SIG-M5 treated with dmso at 0.1 percent for 504 hours (cell line): ENCODE data around the gene TH.
"Not testable (repeated sequence)": the region's sequence is repeated elsewhere in the genome, so short reads cannot be mapped to it uniquely, and the experiment has no call there.

ENCODE experiments used
- DNase-seq: peaks from one replicate; lab custom pipeline; 2025; ENCODE audit not compliant: unreplicated experiment; lab: John Stamatoyannopoulos, UW

TH gene

DNA sequence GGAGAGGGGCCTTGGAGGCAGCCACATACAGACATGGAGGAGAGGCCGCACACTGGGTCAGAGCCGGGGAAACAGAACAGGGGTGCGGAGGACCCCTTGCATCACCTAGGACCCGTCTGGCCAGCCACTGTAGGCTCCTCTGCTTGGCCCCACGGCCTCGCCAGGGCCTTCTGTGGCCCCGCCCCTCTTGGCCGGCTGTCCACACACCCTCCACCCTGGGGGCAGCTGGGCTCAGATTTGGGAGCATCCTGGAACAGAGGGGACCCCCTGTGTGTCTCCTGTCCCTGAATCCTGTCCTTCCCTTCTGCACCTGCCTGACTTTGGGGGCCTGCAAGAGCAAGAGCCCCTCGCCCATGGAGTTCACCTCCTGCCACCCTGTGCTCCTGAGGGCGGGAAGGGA lies 7.9 kb upstream of the TH start:
- no peak for DNase-seq

- DNase-seq = no peak
These were observed 7.4 kb upstream of the TH start for GRCh38 chr11:2178906-2179494.

DNA sequence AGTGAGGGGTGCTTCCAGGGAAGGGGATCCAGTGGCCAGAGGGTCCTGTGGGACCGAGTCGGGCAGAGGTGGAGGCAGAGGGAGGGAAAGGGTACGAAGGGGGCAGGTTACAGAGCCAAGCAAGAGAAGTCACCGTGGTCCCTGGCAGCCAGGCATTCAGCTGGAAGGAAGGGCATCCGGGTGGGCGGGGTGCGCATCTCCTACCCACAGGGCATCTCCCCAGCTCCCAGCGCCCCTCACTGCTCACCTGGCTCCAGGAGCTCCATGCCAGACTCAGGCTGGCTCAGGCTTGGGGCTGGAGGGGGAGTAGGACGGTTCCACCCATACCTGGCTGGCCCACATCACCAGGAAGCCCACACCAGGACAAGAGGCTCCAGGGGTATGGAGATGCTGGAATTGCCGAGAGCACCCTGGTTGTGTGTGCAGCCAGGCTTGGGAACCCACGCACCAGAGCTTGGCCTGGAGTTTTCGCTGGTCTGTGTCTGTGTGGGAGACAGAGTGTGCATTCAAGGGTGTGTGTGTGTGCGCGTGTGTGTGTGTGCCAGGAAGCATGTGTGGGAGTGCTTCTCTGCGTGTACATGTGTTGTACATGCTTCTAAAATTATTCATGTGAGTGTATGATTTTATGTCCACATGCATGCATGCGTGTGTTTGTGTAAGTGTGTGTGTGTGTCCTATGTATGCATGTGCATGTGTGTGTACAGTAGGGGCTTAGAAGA lies 6.6 kb upstream of the TH start:
- DNase-seq = not testable (repeated sequence)

GRCh38 chr11:2177076-2177475 lies 5.5 kb upstream of the TH start:
- no peak for DNase-seq

- no peak for DNase-seq
These were observed 4.8 kb upstream of the TH start for GRCh38 chr11:2176389-2176900.

GRCh38 chr11:2175659-2176058 lies 4.0 kb upstream of the TH start:
- no peak for DNase-seq

DNA sequence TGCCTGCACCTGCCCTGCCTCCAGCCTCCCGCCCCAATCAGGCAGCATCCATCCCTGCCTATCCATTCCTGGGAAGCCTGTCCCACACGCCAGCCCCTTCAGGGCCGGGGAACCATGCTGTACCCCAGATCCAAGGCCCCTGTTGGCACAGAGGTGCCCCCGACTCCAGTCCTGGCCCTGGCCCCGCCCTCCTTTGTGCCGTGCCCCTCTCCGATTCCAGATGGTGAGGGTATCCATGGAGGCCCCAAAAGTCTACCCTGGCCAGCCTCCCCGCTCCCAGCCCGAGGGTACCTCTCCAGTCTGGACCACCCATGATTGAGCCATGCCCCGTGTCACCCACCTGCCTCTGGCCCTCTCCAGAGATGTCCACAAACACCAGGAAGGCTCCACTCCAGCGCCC lies 2.7 kb upstream of the TH start:
- no peak for DNase-seq

DNA sequence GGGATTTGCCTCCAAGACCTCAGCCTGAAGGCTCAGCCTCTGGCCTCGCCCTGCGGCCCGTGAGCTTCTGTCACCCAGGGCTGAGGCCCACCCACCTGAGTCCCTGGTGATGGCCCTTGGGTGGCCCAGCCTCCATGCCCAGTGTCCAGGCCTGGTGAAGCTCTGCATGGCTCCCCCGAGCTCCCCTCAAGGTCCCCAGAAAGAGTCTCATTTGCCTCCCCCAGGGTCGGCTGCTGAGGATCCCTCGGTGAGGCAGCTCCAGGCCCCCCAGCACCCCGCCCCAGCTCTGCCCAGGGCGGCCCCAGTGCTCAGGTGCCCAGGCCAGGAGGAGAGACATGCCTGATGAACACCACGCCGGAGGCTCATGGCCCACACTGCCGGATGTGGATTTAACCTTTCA lies 2.1 kb upstream of the TH start:
- no peak for DNase-seq

- no peak for DNase-seq
These were observed 1.6 kb upstream of the TH start for GRCh38 chr11:2173150-2173693.

GRCh38 chr11:2172676-2173075 lies 1.1 kb upstream of the TH start:
- DNase-seq = no peak

DNA sequence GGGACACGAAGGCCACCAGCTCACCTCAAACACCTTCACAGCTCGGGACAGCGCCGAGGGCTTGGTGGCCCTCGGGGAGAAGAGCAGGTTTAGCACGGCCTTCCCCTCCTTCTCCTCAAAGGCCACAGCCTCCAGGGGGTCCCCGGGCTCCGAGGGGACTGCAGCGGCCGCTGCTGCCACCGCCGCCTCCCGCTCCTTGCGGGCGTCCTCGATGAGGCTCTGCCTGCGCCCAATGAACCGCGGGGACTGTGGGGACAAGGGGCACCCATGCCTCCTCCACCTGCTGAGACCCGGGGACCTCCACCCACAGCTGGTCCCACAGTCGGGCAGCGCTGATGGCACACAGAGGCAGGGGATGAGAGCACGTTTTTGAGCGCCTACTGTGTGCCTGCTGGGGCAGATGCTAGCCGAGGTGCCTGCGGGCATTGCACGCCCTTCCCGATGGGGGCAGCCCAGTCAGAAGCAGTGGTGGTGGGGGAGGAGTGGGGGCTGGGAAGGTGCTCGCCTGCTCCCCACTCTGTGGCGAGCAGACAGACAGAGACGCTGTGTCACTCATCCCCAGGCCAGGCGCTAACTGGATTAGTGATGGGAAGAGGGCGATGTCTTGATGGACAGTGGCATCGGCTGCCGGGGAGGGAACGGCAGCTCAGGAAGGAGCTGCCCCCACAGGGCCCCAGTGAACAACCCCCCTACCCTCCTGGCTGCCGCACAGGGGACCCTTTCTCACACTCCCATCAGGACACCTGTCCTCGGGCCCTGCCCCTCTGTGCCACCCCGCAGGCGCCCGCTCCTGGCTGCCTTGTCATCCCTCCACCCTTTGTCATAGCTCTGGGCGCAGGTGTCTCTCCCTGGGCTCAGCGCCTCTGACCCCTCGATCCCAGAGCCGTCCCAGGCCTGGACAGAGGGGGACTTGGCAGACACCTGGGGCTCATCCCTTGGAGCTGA lies 1.7 kb downstream of the TH start:
- DNase-seq = no peak

DNA sequence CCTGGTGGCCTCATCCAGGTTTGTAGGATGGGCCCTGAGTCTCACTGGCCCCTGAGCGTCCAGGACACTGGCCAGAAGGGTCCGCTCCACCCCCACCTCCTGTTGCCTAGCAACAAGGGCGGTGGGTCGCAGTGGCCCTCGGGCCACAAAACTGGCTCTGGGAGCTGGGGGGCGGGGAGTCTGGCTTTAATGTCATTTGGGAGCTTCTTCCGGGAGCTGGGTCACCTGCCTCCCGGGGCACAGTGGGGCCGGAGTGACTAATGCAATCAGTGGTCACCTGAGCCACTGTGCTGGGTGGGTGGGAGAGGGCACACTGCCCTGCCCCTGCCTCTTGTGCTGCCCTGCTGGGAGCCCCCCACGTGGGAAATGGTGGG lies 2.6 kb downstream of the TH start:
- no peak for DNase-seq

GRCh38 chr11:2168286-2169004 lies 3.2 kb downstream of the TH start:
- no peak for DNase-seq

DNA sequence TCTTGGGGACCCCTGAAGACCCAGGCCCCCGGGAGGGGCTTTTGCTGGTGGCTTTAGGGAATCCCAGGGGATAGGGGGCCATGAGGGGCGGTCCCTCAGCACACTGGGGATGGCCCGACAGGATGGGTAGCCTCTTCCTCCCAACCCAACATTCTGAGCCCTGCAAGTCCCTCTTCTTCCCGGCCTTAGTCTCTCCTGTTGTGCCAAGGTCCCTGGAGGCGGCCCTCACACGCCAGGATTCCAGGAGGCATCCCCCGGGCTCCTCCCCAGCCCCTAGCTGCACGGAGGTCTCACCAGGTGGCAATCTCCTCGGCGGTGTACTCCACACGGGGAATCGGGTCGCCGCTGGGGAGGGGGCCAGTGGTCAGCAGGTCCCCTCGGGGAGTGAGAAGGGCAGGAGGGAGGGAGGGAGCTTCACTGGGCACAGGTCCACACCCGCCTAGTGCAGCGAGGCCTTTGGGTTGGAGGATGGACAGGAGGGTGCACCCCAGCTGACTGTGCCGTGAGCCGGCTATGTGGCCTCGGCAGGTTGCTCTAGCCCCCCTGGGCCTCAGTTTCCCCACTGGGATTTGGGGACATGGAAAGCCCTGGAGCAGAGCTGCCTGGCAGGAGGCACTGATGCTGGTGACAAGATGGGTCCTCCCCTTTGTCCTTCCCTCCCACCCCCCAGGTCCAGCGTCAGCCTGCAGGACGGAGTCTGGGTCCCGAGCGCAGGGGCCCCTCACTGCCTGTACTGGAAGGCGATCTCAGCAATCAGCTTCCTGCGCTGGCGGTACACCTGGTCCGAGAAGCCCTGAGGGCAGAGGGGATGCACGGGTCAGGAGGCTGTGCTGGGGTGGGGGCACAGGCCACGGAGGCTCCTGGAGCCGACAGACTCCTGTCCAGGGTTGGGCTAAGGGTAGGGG lies 4.2 kb downstream of the TH start:
- DNase-seq = no peak

DNA sequence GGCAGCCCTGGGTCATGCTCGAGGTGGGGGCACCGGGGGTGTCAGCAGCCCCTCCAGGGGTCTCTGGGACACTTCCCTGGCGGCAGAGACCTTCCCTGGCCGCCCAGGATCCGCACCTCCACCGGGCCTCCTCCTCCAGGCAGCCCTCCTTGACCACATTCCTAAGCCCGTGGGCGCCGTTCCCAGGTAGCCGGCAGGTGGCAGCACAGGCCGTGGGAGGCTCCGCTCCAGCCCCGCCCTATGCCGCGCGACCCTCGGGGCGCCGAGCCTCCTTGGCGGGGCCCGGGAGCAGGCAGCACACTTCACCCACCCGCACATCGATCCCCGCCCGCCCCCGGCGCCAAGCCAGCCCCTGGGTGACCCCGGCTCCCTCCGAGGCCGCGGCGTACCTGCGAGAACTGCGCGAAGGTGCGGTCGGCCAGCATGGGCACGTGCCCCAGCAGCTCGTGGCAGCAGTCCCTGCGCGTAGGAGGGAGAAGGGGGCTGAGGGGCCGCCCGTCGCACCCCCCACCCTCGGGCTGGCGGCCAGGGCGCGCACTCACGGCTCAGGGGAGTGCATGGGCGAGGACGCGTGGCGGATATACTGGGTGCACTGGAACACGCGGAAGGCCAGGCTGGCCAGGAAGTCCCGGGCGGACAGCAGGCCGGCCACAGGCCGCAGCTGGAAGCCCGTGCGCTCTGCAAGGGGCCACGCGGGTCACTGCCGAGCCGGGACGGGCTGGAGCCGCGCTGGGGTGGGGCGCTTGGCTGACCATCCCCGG lies 5.3 kb downstream of the TH start:
- DNase-seq = no peak

DNA sequence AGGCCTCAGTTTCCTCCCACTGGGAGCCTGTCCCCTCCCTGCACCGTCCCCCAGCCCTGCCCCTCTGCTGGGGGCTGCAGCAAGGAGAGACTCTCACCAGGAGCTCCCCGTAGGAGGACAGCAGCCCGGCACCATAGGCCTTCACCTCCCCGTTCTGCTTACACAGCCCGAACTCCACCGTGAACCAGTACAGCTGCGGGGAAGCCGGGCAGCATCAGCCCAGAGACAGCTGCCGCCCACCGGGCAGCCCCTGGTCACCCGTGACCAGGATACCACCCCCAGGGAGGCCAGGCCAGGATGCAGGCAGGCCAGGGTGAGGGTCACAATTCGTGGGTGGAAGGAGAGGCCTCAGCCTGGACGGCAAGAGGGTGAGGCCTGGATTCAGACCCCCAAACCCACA lies 6.0 kb downstream of the TH start:
- no peak for DNase-seq

- DNase-seq = no peak
These were observed 6.6 kb downstream of the TH start for GRCh38 chr11:2164861-2165555.

GRCh38 chr11:2164081-2164480 lies 7.5 kb downstream of the TH start:
- DNase-seq = no peak
